T-helper 2 cell treated with Interferon-gamma antibody and Interleukin-4, amounts not matched to agents 100 ng/mL and 5 ng/mL, for 36 hours (primary cell): ENCODE results near the gene NKD2. TPM values are rescaled to one million over a fixed set of nuclear protein-coding genes. Genes with fewer than 3 reads are reported as not detected.

Experiments used
- intact Hi-C: fragments of 100-400 bp; cut with micrococcal nuclease; formaldehyde crosslinking; loops from one replicate; pipeline ENCODE4 v1.15.1; 2023
- total RNA-seq: library from RNA; stranded (reverse); gene quantifications from 2 replicates; pipeline ENCODE4 v1.2.3, GENCODE V29; 2022

Gene NKD2
- total RNA-seq, 1 donor from 2014 or later: 34.4 TPM

DNA sequence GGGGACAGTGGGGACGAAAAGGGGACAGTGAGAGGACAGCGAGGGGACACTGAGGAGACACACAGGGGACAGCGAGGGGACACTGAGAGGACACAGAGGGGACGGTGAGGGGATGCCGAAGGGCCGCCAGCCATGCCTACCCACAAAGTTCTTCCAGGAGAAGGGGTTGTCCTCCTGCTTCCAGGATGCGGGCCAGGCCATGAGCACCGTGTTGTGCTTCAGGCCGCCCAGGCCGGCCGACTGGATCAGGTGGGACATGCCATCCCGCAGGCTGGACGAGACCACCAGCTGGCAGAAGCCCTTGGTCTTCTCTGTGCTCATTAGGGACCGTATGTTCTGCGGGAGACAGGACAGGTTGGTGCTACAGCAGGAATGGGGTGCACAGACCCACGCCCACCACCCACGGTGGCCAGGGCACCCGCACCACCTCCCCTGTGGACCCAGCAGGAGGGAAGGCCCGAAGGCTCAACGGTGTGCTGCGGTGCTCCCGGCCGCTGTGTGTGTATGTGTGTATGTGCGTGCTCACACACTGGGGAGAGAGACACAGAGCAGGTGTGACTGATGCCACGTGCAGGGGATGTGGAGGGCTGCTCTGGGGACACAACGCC, 56.6 kb downstream of the NKD2 start:
- intact Hi-C loops: no loop called here

DNA sequence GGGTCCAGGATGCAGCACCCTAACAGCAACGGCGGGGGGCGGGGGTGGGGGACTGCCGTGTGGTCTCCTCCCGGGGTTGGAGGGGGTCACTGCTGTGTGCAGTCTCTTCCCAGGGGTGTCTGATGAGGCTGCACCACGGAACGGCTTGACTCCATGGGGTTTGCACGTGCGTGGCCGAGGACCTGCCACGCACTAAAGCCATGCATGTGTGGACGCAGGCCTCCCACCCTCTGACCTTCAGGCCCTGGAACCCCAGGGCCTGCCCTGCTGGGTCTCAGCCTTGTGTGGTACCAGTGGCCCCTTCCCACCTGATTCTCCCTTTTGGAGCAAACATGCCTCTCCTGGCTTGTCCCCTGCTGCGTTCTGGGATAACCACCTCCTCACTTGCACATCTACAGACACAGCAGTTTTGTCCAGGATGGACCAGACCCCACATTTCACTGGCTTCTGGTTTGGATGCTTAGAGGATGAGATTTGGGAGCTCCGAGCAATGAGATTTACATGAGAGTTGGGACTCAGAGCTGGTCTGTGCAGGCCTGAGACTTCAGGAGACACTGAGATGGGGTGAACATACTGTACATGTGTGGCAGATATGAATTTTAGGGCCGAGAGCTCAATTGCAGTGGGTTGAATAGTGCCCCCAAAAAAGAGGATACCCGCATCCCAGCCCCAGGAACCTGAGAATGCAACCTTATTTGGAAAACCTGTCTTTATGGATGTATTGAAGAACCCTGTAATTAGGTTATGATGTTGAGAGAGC, 57.5 kb downstream of the NKD2 start:
- intact Hi-C loops: no loop called here

DNA sequence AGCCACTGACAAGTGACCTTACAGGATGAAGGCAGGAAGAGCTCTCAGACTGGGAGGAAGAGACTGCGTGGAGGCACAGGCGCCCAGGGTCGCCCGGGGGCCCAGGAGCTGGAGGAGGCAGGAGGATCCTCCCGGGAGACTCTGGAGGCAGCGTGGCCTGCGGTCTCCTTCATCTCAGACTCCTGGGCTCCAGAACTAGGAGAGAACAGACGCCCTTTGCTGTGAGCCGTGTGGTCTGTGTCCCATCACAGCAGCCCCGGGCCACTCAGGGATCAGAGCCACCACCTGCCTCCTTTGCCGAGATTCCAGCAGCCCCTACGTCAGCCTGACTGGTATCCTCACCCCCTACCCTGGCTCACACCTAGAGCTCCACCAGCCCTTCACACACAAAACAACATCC, 58.1 kb downstream of the NKD2 start:
- intact Hi-C loops: no loop called here

DNA sequence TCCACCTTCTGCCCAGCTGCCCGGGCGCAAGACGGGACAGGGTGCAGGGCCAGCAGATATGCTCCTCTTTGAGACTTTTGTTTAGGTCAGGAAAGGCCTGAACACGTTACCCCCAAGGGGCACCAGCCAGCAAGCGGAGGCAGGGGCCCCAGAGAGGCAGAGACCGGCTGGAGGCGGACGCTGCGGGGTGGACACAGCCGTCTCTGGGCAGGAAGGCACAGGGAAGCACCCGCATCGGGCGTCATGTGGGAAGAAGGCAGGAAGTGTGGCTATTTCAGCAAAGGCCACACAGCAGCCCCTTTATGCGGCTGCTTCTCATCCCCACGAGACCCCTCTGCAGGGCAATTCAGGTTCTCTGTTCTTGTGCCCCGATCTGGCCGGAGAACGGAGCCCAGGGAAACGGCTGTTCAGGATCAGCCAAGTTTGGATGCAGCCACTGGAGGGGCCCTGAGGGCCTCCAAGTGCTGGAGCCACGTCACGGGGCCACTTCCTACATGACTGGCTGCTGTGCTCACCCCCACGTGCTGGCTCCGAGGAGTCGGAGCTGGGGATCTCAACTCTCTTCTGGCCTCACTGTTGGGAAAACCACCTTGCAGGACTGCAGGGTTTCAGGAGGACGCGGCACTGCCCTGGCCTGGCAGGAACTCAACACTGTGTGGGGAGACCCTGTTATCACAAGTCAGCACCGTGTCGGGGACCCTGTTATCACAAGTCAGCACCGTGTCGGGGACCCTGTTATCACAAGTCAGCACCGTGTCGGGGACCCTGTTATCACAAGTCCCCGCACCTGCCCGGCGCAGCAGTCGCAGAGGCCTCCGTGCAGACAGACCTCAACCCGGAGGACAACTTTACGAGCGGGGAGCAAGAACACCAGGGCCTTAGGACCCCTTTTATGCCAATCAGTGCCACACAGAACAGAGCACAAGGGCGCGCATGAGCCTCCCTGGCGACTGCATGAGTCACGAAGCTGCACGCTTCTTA, 58.8 kb downstream of the NKD2 start:
- intact Hi-C loops: no loop called here

DNA sequence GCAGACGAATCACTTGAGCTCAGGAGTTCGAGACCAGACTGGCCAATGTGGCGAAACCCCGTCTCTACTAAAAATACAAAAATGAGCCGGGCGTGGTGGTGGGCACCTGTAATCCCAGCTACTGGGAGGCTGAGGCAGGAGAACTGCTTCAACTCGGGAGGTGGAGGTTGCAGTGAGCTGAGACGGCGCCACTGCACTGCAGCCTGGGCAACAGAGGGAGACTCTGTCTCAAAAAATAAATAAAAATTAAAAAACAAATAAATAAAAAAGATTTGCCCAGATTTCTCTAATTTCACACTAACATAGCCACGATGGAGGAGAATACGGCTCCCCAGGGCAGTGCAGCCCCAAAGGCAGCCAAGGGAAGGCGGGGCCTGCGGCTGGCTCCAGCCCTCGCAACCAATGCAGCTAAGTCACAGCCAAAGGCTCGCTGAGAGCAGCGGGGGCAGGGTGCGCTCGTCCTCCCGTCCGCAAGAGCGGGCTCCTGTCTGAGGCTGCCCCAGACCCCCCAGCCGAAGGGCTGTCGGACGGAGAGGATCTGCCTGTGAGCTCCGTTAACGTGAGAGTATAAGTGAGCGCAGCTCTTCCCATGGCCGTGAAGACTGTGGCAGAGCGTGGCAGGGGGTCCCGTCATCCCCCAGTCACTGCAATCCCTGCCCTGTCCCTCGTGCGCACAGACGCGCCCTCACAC, 59.7 kb downstream of the NKD2 start:
- intact Hi-C loops: no loop called here

DNA sequence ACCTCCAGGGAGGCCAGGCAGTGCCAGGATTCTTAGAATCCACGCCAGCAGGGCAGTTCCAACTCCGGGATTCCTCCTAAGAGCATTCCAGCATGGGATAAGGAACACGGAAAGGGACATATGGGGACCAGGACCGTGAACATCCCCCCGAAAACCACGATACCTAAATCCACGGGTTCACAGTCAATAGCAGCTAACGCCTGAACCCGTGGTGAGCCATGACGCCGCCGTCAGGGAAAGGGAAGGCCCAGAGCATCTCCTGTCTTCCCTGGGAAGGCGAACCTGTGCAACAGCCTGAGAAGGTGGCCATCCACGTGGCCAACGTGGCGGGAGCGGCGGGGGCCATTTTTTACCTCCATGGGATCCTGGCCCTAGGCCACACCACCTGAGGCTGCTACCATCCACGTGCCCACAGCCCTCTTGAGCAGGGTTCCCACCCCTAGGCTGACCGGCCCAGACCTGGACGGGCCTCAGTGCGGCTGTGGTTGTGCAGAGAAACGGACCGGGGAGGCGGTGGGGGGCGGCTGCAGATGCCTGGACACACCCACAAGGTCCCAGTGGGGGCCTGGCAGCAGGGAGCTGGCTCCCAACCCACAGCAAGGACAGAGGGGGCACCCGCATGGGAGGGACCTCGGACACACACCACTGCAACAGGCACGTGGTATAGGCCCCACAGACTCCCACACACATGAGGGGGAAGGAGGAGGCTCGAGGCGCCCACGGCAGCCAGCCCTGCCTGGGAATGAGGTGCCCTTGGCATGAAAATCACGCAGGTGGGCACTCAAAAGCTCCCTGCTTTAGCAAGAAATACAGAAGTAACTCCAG, 60.5 kb downstream of the NKD2 start:
- intact Hi-C loops: no loop called here

DNA sequence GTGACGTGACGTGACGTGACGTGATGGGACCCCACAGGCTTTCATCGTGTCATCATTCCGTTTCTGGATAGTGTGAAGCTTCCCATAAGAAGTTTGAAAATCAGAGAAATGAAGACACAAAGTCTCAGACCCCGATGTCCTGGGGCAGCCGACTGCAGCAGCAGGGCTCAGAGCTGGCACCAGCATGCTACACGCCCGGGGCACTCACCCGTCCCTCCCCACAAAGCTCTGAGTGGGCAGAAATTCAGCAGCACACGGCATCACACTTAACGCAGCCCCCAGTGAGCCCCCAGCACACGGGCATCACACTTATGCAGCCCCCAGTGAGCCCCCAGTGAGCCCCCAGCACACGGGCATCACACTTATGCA, 61.1 kb downstream of the NKD2 start:
- intact Hi-C loops: no loop called here

DNA sequence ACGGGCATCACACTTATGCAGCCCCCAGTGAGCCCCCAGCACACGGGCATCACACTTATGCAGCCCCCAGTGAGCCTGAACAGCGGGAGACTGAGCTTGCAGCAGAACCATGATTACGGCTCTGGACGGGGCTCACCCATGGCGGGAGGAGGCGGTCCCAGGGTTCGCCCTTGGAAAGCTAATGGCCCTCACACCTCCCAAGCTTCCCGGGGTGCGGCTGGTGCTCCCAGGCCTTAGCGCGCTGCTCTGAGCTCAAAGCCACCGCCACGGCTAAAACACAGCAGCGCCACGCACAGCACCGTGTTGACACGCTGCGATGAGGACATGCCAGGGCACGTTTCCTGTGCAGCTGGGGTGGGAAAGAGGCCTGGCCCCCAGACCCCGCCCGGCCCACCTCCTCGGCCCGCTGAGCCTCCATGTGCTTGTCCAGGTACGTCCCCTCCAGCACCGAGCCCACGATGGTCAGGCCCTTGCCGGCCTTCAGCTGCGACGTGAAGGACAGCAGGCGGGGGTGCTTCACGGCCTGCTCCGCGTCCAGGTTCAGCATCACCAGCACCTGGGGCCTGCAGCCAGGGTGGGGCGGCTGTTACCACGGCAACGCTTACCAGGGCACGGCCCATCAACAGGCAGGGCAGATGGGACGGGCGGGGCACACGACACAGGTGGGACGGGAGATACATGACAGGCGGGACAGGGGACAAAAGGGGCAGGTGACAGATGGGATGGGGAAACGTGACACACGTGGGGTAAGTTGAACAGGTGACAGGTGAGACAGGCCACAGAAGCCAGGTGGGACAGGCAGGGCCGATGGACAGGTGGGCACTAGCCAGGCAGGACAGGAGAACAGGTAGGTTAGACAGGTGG, 64.9 kb downstream of the NKD2 start:
- intact Hi-C loops: no loop called here

DNA sequence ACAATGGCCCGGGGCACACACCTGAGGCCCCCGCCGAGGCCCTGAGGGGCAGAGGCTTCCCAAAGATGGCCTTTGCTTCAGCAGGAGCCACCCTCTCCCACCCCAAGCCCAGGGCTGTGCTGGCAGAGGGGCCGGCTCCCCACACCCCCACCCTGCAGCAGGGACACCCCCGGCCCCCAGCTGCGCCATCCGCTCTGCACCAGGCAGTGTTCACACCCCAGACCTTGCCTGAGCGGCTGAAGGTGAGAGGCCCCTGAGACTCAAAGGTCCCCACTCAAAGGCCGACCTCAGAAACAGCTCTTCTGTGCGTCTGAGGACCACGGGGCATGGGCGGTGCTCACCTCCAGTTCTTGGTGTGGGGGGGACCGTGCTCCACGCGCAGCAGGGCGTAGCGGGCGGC, 65.6 kb downstream of the NKD2 start:
- intact Hi-C loops: no loop called here

DNA sequence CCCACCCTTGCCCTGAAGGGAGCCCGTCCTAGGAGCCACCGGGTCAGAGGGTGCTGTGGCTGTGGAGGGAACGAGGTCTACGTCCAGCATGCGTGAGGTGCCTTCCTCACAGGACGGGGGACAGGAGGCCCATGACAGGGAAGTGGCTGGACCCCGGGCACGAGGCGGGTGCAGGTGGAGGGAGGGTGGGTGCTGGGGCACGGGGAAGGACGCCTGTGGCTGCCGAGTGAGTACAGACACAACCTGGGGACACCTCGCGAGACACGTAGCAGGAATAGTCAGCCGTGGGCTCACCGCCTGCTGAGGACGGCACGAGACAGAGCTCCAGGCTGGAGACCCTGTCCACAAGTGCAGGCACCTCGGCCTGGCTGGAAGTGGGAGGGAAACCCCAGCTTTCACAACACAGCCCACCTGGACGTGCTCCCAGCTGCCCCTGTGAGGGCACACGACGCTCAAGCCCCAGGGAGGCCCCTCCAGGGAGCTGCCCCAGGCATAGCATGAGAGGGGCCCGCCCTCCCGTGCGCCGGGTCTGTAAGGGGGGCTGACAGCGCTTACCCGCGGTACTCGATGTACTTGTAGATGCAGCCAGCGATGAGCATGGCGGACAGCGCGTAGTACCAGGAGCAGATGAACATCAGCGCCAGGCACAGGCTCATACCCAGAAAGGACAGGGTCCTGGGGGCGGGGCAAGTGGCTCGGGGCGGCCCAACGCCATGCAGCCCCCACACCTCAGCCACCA, 66.4 kb downstream of the NKD2 start:
- intact Hi-C loops: no loop called here

DNA sequence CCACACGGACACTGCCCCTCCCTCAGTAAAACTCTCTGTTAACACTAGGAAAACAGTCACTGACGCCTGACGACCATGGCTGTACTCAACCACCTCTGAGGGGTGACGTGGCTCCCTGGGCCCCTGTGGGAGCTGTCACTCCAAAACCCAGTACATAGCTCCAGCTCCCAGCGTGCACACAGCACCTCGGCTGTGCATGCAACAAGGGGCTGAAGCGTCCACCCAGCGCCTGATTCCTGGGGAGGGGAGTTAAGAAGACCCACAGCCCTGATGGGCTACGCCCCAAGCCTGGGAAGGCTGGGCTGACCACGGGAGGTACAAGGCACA, 66.9 kb downstream of the NKD2 start:
- intact Hi-C loops: no loop called here

DNA sequence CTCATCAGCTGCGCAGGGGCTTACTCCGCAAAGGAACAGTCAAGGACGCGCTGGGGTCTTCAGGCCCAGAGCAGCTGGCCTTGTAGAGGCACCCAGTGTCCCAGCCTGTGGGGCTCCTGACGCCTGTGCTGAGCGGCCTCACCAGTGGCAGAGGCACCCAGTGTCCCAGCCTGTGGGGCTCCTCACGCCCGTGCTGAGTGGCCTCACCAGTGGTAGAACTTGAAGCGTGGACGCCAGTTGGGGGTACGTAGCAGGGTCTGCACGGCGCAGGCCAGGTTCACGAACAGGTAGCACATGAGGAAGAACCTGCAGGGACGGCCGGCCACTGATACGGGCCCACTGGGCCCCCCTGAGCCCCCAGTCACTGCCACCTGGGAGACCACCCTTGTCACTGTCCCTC, 67.3 kb downstream of the NKD2 start:
- intact Hi-C loops: no loop called here

DNA sequence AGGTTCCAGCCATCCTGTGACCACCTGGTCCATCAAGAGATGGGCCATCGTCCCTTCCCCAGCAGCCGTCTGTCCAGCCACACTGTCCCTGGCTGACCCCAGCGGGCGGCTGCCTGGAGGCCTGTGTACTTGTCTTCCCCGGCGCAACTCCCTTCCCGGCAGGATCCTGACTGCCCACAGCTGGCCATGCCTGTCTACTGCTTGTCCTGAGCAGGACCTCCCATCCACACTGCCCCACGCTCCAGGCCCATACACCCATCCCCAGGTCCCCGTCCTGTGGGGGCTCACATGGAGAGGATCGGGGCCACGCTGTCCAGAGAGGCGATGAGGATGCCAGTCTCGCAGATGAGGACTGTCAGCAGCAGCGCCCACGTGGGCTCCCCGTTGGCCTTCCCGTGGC, 67.8 kb downstream of the NKD2 start:
- intact Hi-C loops: no loop called here

DNA sequence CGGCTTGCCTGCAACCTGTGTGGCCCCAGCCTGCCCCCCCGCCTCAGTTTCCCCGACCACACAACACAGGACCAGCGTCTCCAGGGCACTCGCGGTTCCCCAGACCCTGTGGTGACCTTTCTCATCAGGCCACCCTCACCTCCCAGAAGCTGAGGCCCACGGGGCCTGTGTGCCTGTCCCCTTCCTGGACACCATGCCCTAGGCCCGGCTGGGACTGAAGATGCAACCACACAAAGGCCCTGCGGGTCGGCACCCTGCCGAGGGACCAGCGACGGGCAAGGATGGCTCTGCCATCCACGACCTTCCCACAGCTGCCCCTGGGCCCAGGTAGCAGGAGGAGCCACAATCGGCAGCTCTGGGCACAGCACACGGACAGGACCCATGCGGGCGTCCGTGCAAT, 68.4 kb downstream of the NKD2 start:
- intact Hi-C loops: no loop called here

DNA sequence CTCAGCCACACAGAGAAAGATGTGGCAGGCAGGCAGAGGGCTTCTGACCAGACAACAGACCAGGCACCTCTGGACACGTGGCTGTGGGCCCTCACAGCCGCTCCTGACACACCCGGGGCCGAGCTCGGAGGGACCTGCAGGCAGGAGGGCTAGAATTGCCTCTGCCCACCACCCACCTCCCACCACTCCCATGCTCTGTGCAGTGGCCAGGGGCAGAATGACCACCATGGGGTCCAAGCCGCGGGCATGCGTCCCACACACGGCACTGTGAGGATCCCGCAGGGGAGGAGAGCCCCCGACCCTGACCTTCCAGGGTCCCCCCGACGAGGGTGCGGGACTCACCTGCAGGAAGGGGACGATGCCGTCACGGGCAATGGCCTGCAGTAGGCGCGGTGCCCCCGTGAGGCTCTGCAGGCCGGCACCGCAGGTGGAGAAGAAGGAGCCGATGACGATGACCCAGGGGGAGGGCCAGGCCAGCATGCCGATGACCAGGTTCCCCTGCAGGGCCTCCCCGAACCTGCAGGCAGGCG, 69.0 kb downstream of the NKD2 start:
- intact Hi-C loops: no loop called here

DNA sequence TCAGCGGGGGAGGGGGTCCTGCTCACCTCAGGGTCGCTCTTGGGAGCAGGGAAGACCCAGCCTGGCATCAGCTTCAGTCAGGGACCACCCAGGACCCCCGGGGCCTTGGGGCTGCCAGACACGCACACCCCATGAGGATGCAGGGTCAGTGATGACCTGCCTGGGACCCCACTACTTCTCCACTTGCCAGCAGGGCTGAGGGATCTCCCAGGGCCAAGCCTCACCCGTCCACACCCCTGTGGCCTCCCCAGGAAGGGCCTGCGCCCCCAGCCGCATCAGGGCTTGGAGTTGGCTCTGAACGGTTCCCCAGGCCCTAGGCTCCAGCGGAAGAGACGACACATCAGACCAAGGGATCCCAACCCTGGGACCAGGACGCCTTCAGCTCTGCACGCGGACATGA, 69.6 kb downstream of the NKD2 start:
- intact Hi-C loops: no loop called here

DNA sequence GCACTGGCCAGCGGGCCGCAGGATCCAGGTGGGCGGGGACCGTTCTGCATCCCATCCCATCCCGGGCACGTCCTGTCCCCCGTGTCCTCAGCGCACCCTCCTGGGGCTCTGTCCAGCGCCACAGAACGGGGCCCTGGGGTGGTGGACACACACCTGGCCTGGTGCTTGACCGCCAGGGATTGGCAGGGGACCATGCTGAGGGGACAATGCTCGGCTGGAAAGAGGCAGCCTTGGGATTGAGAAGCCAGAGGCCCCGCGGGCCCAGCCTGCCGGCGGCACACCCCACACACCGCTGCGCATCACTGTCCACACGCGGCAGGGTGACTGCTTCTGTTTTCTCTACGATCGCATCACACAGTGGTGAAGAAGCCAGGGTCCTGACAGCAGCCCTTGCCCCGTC, 70.2 kb downstream of the NKD2 start:
- intact Hi-C loops: no loop called here

DNA sequence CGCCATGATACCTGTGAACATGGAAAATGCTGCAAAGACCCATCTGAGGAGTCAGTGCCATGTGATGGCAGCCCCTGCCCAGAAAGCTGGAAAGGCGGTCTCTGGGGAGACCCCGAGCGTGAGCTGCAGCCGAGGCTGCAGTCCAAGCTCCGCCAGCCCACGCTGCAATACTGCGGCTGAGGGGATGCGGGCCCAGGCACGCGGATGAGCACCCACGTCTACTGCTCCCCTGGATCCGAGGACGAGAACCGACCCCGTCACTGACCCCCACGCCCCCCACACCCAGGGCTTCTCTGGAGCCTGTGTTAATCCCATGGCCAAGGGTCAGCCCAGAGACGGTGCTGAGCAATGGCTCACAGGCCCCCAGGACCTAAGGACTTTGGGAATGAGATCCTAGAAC, 70.9 kb downstream of the NKD2 start:
- intact Hi-C loops: no loop called here

DNA sequence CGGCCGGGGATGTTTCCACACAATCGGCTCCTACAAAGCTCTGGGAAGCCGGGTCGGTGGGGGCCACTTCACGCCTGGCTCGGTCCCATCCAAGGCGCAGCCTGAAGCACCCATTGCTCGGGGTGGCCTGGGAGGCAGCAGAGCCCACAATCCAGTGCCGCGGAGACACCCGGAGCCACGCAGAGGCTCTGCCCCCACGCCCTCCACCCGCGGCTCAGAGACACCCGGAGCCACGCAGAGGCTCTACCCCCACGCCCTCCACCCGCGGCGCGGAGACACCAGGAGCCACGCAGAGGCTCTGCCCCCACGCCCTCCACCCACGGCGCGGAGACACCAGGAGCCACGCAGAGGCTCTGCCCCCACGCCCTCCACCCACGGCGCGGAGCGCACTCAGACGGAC, 71.4 kb downstream of the NKD2 start:
- intact Hi-C loops: no loop called here
